KBM-7 (cell line): ENCODE results near the gene CASP1.
"Not testable (repeated sequence)": the region's sequence is repeated elsewhere in the genome, so short reads cannot be mapped to it uniquely, and the experiment has no call there.

Experiments
- DNase-seq: peaks from one replicate; pipeline ENCODE4 v3.0.0-alpha.2; 2015
- in situ Hi-C: fragments of 300-500 bp; cut with MboI; formaldehyde crosslinking; loops from 2 replicates; pipeline ENCODE4 v1.14.3; 2020; ENCODE audit warnings: low sequenced_read_pairs, low pct_unique_long_range_greater_than_20kb, mixed read lengths

CASP1 gene

GRCh38 chr11:105049481-105049880 is 14.5 kb upstream of the CASP1 start:
- no peak for DNase-seq
- in situ Hi-C loops: no loop called here

DNA sequence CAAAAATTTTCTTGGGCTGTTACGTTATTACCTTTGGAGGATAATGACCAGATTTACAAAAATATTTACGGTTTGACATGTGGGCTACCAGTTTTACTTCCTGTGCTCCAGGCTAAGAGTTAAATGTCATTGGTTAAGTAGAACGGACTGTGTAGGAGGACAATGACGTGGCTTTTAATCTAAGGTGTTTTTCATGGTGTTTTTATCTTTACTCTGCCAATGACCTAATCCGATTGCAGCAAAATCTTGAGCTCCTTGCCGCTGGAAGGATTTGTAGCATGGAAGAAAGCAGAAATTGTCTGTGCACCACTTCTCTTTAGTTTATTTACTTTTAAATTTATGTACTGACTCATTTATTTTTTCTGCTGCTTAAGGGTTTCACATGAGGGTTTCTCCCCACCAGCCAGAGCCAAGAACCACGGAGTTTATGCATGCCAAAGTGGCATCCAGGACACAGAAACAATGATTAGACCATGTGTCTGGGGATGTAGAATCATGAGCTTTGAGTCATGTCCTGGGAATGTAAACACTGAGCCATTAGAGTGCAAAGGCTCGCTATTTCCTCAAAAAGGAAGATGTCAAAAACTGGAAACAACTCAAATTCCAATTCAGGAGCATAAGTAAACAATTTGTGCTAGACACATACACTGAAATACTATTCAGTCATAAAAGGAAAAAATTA is 12.1 kb upstream of the CASP1 start:
- DNase-seq: no peak
- in situ Hi-C loops: no loop called here

GRCh38 chr11:105045676-105046296 is 10.8 kb upstream of the CASP1 start:
- no peak for DNase-seq
- in situ Hi-C loops: no loop called here

DNA sequence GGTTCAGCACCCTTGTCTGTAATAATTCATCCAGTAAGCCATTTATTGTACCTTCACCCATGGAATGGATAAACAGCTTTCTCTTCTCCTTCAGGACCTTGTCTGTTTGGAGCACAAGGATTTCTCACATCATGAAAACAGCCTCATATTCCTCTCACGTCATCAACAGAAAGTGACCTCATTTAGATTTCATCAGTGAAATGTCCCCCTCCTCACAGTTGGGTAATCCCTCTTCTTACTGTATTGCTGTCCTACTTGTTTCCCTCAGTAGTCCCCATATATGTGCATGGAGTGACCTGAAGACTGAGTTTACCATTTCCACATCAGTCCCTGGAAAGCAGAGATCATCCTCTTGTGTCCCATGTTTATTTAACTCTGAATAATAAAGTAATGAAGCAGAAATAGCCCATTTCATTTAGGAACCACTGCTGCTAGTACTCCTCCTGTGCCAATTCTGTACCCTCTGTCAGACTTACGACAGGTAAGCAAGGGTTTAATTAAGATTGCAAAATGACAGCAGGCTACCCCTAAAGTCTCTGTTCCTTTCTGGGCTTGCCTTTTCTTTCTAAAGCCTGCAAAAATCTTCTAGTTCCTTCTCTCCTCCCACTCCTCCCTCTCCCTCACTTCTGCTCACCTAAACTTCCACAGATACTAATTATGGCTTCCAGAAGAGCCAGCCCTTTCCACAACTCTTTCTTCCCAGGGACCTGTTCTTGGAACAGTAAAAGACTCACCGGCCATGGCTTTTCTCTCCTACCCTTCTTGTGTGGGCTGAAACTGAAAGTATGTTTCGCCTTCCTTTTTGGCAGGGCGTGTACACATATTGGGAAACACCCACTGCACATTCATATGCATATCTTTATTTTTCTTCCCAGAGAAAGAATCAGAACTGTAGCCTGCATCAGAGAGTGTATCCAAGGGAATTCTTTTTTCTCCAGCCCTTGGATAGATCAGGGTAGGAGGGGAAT is 9.9 kb upstream of the CASP1 start, which contains the start of gene CARD16:
TSS of gene CARD16 (minus strand) at position 779 of the 968 bp plus-strand sequence. CDS start at position 741, 38 bp downstream.
- in situ Hi-C loops: not testable (repeated sequence)
- DNase-seq: peak; percentile 40

GRCh38 chr11:105042178-105042577 is 7.2 kb upstream of the CASP1 start:
- in situ Hi-C loops: no loop called here
- no peak for DNase-seq

- DNase-seq: no peak
- in situ Hi-C loops: no loop called here
Measured at GRCh38 chr11:105040703-105041102, 5.8 kb upstream of the CASP1 start.

- in situ Hi-C loops: not testable (repeated sequence)
Measured at GRCh38 chr11:105034388-105034787, 556 bp downstream of the CASP1 start.

GRCh38 chr11:105033781-105034180 is 1.2 kb downstream of the CASP1 start:
- DNase-seq: no peak
- in situ Hi-C loops: no loop called here

More at GRCh38 chr11:105034388-105034787, 556 bp downstream of the CASP1 start:
- not testable (repeated sequence) for DNase-seq

- in situ Hi-C loops: no loop called here
- DNase-seq: no peak
Measured at GRCh38 chr11:105033343-105033742, 1.6 kb downstream of the CASP1 start.

DNA sequence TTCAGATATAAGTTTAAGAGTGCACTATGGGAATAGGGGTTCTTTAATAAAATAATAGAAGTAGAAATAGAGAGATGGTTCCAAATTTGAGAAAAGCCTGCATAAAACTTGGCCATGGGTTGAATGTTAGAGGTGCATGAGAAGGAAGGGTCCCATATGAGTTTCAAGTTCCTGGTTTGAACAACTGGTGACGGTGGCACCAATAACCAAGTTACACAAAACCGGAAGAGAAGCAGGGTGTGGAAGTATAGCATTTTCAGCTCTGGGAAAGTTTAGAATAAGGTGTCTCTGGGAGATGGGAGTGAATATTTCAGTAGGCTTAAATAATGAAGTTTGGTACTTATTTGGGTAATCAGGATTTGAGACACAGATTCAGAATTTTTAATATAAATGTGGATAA is 2.4 kb downstream of the CASP1 start:
- in situ Hi-C loops: no loop called here
- DNase-seq: no peak

GRCh38 chr11:105027678-105028077 is 7.3 kb downstream of the CASP1 start:
- DNase-seq: peak; percentile 67
- in situ Hi-C loops: no loop called here

DNA sequence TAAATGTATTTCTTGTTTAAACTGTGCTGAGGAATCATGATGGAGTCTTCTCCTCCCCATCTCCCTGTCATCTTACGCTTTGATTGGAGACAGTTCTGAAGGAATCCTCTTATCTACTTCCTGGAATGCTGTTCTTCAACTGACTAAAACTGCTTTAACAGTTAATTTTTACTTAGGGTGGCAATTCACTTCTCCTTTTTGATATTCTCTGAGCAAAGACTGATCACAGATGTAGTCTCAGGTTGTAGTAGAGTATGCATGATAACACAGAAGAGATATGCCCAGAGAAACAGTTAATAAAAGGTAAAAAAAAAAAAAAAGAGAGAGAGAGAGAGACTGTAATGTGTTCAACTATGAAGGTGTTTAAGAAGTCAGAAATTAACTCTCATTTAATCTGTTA is 10.6 kb downstream of the CASP1 start:
- peak; percentile 34 for DNase-seq
- in situ Hi-C loops: no loop called here

DNA sequence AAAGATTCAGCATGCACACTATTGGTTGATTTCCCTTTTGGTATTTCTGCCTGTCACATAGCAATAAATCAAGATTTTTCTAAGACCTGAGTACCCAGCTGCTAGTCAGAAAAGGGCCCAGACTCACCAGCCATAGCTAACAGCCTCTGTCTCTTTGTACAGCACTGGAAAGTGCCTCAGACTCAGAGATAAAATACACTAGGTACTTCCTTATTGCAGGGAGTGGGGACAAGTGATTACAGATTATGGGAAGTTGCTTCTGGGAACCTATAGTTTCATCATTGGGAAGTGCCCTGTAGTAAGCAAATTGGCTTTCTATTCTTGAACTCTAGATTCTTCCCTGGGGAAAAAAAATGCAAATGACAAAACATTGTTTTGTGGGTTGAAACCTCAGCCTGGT is 11.9 kb downstream of the CASP1 start, which contains the start of gene CASP5:
TSS of gene CASP5 (minus strand) at position 166 of the 400 bp plus-strand sequence. CDS start at position 134, 32 bp downstream.
- in situ Hi-C loops: no loop called here
- DNase-seq: peak; percentile 49

GRCh38 chr11:105022527-105022926 is 12.4 kb downstream of the CASP1 start:
- DNase-seq: no peak
- in situ Hi-C loops: no loop called here

GRCh38 chr11:105007463-105007862 is 27.5 kb downstream of the CASP1 start:
- no peak for DNase-seq
- in situ Hi-C loops: no loop called here

DNA sequence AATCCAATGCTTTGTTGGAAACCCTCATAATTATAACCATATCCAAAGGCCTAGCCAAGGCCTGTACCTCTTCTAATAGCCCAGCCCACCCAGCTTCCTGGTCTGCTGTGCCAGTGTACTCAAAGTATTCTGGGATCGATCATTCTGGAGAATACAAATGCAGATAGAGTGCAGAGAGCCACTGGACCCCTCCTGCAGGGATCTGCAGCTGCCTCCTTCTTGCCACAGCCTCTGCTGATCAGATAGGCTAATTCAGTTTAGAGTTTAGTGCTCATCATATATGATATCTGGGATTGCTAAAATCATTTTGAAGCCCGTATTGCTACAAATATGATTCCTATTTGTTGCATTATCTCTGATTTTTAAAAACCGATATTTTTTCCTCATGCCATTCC is 29.5 kb downstream of the CASP1 start:
- in situ Hi-C loops: no loop called here
- no peak for DNase-seq

DNA sequence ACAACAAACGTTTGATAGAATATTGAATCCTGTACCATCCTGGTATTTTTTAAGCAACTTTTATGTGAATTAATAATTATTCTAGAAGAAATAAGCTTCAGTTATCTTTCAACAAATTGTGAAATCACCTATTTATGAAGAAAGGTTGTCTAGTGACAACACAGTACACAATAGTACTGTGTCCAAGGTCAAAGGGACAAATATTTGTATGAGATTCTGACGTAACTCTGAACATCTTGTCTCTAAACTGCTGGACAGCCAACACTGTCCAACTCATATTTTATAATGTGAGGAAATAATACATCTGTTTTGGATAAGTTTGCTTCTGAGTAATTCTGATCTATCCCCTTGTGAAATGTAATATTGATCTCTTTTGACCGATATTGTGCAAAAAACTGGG is 30.9 kb downstream of the CASP1 start:
- in situ Hi-C loops: no loop called here
- no peak for DNase-seq

DNA sequence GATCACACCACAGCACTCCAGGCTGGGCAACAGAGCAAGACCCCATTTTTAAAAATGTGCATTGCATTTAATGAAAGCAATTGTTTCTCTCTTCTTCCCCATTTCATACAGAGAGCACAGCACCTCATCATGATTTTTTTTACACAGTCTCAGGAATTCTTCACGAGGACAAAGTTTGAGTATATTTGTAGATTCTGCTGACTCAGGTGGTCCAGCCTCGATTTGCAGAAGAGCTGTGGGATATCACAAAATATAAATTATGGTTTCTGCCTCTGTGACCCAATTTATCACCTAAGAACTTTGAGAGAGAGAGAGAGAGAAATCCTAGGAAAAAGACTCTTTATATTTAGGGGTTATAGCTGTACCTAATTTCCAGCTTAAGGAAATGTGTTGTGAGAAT is 31.8 kb downstream of the CASP1 start:
- in situ Hi-C loops: no loop called here
- DNase-seq: no peak

DNA sequence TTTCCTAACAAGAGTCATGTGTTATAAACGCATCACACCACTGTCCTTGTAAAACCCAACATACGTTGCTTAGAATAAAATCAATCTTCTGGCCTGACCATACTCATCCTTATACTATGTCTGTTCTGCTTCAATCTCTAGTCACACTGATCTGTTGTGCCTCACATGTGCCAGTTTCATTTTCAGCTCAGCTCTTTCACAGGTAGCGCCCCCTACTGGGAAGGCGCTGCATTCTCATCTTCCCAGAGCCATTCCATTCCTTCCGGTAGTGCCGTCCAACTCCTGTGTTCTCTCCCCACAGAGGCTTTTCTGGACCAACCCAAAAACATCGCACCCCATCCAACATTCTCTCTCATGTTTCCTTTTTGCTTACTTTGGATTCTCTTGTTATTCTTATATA is 34.1 kb downstream of the CASP1 start:
- in situ Hi-C loops: no loop called here
- peak; percentile 63 for DNase-seq

DNA sequence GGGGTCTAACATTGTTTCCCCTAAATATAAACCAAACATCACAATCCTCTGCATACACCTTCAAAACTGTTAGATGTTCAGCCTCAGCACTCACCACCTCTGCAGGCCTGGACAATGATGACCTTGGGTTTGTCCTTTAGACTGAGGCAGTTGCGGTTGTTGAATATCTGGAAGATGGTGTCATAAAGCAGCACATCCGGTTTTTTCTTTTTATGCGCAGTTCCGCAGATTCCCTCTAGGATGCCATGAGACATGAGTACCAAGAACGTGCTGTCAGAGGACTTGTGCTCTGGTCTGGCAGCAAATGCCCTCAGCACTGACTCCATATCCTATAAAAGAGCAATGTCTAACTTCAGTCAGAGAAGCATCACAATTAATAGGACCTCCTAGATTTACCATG is 34.8 kb downstream of the CASP1 start:
- DNase-seq: no peak
- in situ Hi-C loops: no loop called here
